SJCRH30 (cell line): ENCODE measurements around the gene IL22RA1. TPM values are rescaled to one million over a fixed set of nuclear protein-coding genes. Genes with fewer than 3 reads are reported as not detected.

Source experiments
- DNase-seq, 2 experiments: peaks; one replicate each; pipeline ENCODE4 v3.0.0-alpha.2; 2015 to 2020
- H3K27ac ChIP-seq: fragments of 250-450 bp; sonication (Bioruptor Pico); 2 replicates; pipeline ENCODE4 v1.5.1; 2020; ENCODE audit warnings: mild to moderate bottlenecking, moderate library complexity
- H3K27me3 ChIP-seq: fragments of 250-450 bp; sonication (Bioruptor Pico); 2 replicates; pipeline ENCODE4 v1.5.1; 2020; ENCODE audit warnings: mild to moderate bottlenecking, moderate library complexity
- H3K36me3 ChIP-seq: fragments of 250-450 bp; sonication (Bioruptor Pico); 2 replicates; pipeline ENCODE4 v1.5.1; 2020; ENCODE audit warnings: mild to moderate bottlenecking, moderate library complexity
- H3K4me1 ChIP-seq: fragments of 250-450 bp; sonication (Bioruptor Pico); 2 replicates; pipeline ENCODE4 v1.5.1; 2020; ENCODE audit warnings: mild to moderate bottlenecking, moderate library complexity
- H3K4me3 ChIP-seq: fragments of 250-450 bp; sonication (Bioruptor Pico); 2 replicates; pipeline ENCODE4 v1.5.1; 2020; ENCODE audit warnings: mild to moderate bottlenecking, moderate library complexity
- H3K9me3 ChIP-seq: fragments of 250-450 bp; sonication (Bioruptor Pico); replicated peaks from 2 replicates; pipeline ENCODE4 v1.5.1; 2020; ENCODE audit warnings: mild to moderate bottlenecking, moderate library complexity
- total RNA-seq: library from RNA; depleted of rRNA; stranded (reverse); fragments of >200 nt; shearing (Covaris generic); gene quantifications from 2 replicates; pipeline ENCODE4 v1.2.3, GENCODE V29; 2014

The IL22RA1 gene
- total RNA-seq, 1 experiment from 2014 or later: not detected

DNA sequence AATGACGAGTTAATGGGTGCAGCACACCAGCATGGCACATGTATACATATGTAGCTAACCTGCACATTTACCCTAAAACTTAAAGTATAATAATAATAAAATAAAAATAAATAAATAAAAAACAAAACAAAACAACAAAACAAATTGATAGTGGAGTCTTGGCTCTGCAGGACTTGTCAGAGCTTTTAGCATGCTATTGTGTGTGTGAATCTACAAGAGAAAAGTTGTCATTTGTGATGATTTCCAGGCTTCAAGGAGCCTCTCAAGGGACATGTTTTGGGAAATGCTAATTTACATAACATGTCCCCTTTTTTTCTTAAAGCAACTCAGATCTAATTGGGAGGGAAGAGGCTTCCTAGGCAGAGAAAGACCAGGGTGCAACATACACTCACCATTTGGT lies 9.1 kb downstream of the IL22RA1 start:
- no peaks in the 10 kb centered on the region for H3K36me3 ChIP-seq
- H3K4me3 ChIP-seq: no peak overlapping the region
- no peak for DNase-seq
- 0 out of 2 replicates have a peak, but pooled peaks cover 3% of the 10 kb centered on the region for H3K9me3 ChIP-seq
- H3K27me3 ChIP-seq: no peaks in the 10 kb centered on the region
- H3K27ac ChIP-seq: no peak overlapping the region
- H3K4me1 ChIP-seq: no peaks in the 10 kb centered on the region

DNA sequence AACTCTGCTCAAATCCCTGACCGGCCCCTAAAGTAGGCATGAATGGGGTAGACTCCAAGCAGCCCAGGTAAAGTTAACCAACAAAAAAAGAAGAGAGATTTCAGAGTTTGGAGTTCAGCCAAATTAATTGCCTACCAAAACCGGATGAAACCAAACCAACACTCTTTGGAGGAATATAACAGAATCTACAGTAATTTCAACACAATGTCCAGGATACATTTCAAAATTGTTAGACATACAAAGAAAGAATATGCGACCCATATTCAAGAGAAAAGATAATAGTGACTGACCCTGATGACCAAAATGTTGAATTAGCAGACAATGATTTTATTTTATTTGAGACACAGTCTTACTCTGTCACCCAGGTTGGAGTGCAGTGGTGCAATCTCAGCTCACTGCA lies 12.6 kb downstream of the IL22RA1 start:
- Histone ChIP-seq H3K27me3 (no peaks in the 10 kb centered on the region; the same call in 1 of the 2 replicates), H3K4me3 (no peak overlapping the region), H3K9me3 (0 out of 2 replicates have a peak, but pooled peaks cover 3% of the 10 kb centered on the region), H3K36me3 (no peaks in the 10 kb centered on the region), H3K27ac (no peak overlapping the region), H3K4me1 (no peaks in the 10 kb centered on the region)
- no peak for DNase-seq

DNA sequence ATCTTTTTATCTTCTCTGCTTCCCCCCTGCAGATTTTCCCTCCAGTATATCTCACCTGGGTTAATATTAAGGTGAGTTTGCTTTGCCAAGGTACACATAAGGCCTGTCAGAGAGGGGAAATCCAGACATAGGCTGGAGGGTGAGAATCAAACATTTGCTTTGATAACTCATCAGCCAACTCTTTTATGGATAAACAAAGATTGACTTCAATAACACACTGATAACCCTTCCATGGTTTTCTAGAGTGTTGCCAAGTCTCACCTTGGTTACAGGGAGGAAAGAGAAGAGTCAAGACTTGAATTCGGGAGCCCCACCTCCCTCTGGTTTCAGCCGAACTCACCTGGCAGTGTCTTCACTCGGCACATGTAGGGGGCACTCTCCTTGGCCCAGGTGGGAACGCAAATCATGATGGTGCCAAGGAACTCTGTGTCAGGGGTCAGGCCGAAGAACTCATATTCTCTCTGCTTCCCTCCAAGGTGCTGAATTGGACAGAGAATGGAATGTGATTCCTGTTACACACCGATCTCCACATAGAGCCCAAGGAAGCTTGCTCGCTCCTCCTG lies 15.1 kb downstream of the IL22RA1 start:
- no peaks in the 10 kb centered on the region for H3K36me3 ChIP-seq
- H3K9me3 ChIP-seq: 0 out of 2 replicates have a peak, but pooled peaks cover 3% of the 10 kb centered on the region
- no peak overlapping the region for H3K4me3 ChIP-seq
- DNase-seq: no peak
- H3K27me3 ChIP-seq: peaks cover 4% of the 10 kb centered on the region
- H3K4me1 ChIP-seq: no peaks in the 10 kb centered on the region
- no peak overlapping the region for H3K27ac ChIP-seq

DNA sequence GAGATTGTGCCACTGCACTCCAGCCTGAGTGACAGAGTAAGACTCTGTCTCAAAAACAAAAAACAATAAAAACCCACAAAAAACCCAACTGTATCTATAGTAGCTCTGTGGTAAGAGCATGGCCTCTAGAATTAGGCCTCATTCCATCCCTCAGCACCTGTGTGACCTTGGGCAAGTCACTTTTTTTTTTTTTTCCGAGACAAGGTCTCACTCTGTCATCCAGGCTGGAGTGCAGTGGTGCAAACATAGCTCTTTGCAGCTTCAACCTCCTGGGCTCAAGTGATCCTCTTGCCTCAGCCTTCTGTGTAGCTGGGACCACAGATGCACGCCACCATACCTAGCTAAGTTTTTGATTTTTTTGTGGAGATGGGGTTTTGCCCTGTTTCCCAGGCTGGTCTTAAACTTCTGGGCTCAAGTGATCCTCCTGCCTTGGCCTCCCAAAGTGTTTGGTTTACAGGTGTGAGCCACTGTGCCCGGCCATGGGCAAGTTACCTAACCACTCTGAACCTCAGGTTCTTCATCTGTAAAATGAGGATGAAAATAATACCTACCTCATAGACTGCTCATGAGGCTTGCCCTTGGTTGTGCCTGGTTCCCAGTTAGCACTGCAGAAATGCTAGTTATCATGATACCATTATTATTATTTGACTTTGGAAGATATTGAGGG lies 15.7 kb downstream of the IL22RA1 start:
- H3K4me3 ChIP-seq: no peak overlapping the region
- H3K4me1 ChIP-seq: no peaks in the 10 kb centered on the region
- H3K27ac ChIP-seq: no peak overlapping the region
- H3K36me3 ChIP-seq: no peaks in the 10 kb centered on the region
- DNase-seq: no peak
- H3K27me3 ChIP-seq: peaks cover 6% of the 10 kb centered on the region
- H3K9me3 ChIP-seq: 0 out of 2 replicates have a peak, but pooled peaks cover 3% of the 10 kb centered on the region

DNA sequence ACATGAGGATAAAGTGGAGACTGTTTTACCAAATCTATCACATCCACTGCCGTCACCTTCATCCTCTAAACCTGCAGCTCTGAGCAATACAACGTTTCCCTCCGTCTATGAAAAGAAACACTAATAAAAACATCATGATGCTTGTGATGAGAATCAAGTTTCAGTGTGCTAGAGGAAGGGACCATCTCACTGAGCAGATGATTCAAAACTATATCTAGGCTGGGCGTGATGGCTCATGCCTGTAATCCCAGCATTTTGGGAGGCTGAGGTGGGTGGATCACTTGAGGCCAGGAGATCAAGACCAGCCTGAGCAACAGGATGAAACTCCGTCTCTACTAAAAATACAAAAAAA lies 16.3 kb downstream of the IL22RA1 start:
- H3K27ac ChIP-seq: no peak overlapping the region
- H3K4me1 ChIP-seq: no peaks in the 10 kb centered on the region
- H3K4me3 ChIP-seq: no peak overlapping the region
- DNase-seq: no peak
- 0 out of 2 replicates have a peak, but pooled peaks cover 3% of the 10 kb centered on the region for H3K9me3 ChIP-seq
- peaks cover 9% of the 10 kb centered on the region for H3K27me3 ChIP-seq
- no peaks in the 10 kb centered on the region for H3K36me3 ChIP-seq

DNA sequence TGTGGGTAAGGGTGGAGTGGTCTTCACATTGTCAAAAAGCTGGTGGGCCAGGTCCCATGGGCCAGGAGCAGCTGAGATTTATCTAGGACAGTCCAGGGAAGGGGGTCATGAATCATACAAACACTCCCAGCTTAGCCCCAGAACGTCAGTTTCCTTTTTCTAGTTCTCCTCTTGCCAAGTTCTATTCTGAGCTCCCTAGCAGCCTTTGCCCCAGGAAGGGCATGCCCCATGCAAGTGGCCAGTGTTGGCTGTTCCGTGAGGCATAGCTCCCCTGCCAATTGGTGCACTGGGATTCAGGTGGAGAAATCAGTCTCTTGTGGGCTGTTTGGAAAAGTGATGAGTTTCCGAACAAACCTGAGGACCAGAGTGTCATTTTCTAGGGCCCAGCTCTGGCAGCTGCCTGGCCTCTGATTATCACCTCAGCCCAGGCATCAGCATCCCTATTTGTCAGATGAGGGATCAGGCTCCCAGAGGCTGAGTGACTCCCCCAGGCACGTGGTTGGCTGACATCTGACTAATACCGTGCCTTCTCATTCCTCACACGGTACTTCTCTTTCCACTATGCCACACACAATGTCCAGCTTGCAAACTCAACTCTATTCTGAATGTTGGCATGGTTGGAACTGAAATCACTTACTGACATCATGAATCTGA lies 16.8 kb downstream of the IL22RA1 start:
- Histone ChIP-seq H3K36me3 (no peaks in the 10 kb centered on the region), H3K4me3 (no peak overlapping the region)
- DNase-seq: no peak

DNA sequence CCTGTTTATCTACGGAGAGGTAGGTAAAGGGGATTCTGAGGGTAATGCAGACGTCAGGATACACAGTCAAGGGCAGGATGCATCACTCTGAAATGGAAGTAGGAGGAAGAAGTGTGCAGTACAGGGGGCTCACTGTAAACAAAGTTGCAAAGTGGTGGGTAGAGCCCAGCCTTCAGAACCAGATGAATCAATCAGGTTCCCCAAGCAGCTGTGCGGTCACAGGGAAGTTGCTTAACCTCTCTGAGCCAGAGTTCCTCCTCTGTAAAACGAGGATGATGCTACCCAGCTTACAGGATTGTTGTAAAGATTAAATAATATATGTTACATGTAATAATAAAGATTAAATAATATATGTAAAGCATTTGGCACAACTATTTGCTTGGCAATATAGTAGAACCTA lies 17.5 kb downstream of the IL22RA1 start:
- no peaks in the 10 kb centered on the region for H3K36me3 ChIP-seq
- 0 out of 2 replicates have a peak, but pooled peaks cover 3% of the 10 kb centered on the region for H3K9me3 ChIP-seq
- no peak for DNase-seq
- no peak overlapping the region for H3K4me3 ChIP-seq
- peaks cover 21% of the 10 kb centered on the region for H3K27me3 ChIP-seq
- no peaks in the 10 kb centered on the region for H3K4me1 ChIP-seq
- H3K27ac ChIP-seq: no peak overlapping the region

More for the DNA sequence above, 16.8 kb downstream of the IL22RA1 start:
- Histone ChIP-seq H3K4me1 (no peaks in the 10 kb centered on the region), H3K9me3 (0 out of 2 replicates have a peak, but pooled peaks cover 3% of the 10 kb centered on the region), H3K27me3 (peaks cover 14% of the 10 kb centered on the region), H3K27ac (no peak overlapping the region)

DNA sequence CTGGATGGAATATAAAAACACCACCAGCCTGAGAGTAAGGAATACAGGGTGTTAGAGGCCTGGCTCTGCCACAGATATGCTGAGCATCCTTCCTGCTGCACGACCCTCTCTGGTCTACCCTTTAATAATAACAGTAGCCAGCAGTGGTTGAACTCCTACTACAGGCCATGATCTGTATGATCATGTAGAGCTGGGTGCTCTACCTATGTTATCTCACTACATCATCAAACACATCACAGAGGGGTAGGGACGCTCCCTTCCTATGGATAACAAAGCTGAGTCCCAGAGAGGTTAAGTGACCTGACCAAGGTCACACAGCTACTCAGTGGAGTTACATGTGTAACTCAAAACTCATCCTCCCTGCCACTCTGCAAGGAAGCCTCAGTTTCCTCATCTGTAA lies 18.0 kb downstream of the IL22RA1 start:
- DNase-seq: no peak
- Histone ChIP-seq H3K4me3 (no peak overlapping the region), H3K4me1 (no peaks in the 10 kb centered on the region)

DNA sequence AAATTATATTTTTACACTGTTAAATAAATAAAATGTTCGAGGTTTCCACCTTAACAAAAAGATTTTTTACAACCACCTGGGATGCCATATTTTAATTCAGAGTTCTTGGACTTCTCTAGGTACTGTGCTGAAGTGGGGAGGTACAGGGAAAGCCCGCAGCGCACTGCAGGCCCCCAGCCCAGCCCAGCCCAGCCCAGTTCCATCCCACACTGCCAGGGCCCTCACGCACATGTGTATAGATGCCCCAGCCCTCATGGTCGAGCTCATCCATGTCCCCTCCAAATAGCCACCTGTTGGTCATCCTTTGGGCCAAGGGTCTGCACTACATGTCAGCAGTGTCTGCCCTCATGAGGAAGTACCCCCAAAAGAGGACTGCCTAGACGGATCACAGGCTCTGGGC lies 19.3 kb downstream of the IL22RA1 start:
- no peaks in the 10 kb centered on the region for H3K36me3 ChIP-seq

More for the DNA sequence above, 18.0 kb downstream of the IL22RA1 start:
- Histone ChIP-seq H3K36me3 (no peaks in the 10 kb centered on the region), H3K27me3 (peaks cover 25% of the 10 kb centered on the region), H3K27ac (no peak overlapping the region), H3K9me3 (0 out of 2 replicates have a peak, but pooled peaks cover 2% of the 10 kb centered on the region)

DNA sequence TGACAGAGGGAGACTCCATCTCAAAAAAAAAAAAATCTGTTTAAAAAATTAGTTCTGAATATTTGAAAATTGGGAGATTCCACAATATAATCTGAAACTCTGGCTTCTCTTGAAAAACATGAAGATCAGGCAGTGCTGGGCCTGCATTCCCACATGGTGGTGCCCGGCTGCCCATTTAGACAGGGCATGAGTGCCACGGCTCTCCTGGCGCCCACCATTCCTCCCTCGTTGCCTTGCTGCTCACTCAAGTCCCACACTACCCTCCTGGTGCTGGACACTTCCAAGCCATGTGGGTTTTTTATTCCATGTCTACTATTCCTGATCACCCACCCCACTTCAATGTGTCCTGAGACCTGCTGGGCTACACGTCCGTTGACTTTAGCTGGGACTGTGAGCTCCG lies 20.2 kb downstream of the IL22RA1 start:
- H3K27me3 ChIP-seq: peaks cover 28% of the 10 kb centered on the region
- H3K27ac ChIP-seq: no peak overlapping the region
- H3K4me3 ChIP-seq: no peak overlapping the region
- H3K36me3 ChIP-seq: no peaks in the 10 kb centered on the region
- no peaks in the 10 kb centered on the region for H3K4me1 ChIP-seq
- DNase-seq: no peak
- no peaks in the 10 kb centered on the region for H3K9me3 ChIP-seq

More for the DNA sequence above, 19.3 kb downstream of the IL22RA1 start:
- Histone ChIP-seq H3K27me3 (peaks cover 28% of the 10 kb centered on the region), H3K9me3 (no peaks in the 10 kb centered on the region), H3K4me3 (no peak overlapping the region), H3K4me1 (no peaks in the 10 kb centered on the region), H3K27ac (no peak overlapping the region)
- no peak for DNase-seq

DNA sequence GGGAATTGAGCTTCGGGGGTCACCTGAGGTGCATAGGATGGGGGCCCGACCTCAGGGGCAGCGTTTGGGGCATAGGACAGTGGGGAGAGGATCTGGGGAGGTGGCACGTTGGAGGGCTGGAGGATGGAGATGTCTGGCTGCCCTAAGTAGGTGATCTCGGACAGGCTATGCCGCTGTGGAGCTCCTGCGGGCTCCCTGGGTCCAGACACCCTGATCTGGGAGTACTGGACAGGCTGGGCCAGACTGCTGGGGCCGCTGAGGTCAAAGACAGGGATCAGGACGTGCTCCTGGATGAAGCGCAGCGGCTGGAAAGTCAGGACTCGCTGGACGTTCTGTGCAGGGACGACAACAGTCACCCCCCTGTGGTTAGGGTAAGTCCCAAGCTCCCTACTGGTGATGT lies 21.5 kb downstream of the IL22RA1 start:
- Histone ChIP-seq H3K27me3 (peaks cover 31% of the 10 kb centered on the region), H3K4me3 (no peak overlapping the region), H3K36me3 (no peaks in the 10 kb centered on the region), H3K9me3 (no peaks in the 10 kb centered on the region), H3K4me1 (no peaks in the 10 kb centered on the region), H3K27ac (no peak overlapping the region)
- no peak for DNase-seq

DNA sequence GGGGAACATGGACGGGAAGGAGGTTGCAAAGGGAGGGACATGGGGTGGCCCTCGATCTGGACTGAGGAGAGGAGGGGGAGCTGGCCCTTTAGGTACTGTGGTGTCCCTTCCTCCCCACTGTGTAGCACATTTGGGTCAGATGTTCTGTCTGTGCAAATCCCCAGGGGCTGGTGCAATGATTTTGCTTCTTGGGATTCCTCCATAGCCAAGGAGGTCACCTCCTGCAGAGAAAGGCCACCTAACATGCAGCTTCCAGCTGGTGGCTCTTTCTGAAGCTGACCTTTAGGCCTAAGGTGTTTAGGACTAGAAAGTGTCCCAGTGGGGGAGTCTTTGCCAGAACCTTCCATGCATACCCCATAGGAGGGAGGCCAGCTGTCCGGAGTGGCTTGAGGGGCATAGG lies 22.0 kb downstream of the IL22RA1 start:
- DNase-seq: no peak
- no peak overlapping the region for H3K27ac ChIP-seq
- H3K9me3 ChIP-seq: no peaks in the 10 kb centered on the region
- no peak overlapping the region for H3K4me3 ChIP-seq
- peaks cover 34% of the 10 kb centered on the region for H3K27me3 ChIP-seq
- H3K36me3 ChIP-seq: no peaks in the 10 kb centered on the region
- H3K4me1 ChIP-seq: no peaks in the 10 kb centered on the region

DNA sequence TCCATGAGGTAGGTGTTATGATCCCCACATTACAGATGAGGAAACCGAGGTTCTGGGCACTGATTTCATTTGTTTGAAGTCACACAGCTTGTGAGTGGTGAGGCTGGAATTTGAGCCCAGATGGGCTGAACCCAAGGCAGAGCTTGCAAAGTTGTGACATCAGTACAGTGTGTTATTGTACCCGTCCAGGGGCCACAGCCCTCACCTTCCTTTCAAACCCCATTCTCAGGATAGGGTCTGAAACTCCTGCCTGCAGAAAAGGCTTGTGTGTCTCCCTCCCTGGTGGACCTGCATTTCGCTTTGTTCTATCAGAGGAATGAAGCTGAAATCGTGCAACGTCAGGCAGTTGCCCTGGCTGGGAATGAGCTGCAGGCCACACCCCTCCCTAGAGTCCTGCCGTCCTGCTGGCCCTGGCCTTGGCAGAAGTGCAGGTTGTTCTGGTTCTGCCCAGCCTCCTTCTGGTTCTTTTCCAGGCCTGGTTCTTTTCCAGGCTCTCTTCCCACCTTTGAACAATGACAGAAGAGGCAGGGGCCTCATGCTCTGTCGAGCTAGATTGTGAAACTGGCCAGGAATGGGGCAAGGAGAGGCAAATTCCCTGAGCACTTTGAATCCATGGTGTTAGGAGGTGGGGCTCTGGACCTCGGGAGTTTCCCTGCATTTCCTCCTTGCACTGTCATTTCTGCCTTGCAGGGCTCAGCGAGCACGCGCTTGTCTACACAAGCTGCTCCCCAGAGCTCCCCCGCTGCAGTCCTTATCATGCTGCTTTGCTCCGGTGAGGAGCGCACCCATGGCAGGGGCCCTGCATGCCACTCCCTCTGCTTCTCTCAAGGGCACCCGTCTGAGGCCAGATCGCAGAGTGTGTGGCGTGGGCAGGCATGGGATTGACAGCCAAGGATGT lies 22.8 kb downstream of the IL22RA1 start:
- Histone ChIP-seq H3K36me3 (no peaks in the 10 kb centered on the region), H3K4me1 (no peaks in the 10 kb centered on the region), H3K27ac (no peak overlapping the region), H3K4me3 (no peak overlapping the region), H3K9me3 (no peaks in the 10 kb centered on the region), H3K27me3 (peaks cover 39% of the 10 kb centered on the region)
- no peak for DNase-seq

DNA sequence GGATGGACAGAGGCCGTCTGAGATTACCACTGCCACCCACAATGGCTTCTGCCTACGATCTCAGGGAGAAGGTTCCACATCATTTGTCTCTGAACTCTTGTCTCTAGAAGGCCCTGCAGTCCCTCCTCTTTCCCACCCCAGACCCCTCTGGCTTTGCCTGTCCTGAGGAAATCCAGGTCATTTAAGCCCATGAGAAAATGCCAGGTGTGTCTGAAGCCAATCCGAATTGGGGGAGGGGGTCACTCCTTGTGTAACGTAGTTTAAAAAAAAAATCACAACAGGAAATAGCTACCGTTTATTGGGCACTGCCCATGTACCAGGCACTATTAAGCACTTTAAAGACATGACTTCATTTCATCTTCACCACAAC lies 23.5 kb downstream of the IL22RA1 start:
- no peaks in the 10 kb centered on the region for H3K4me1 ChIP-seq
- H3K4me3 ChIP-seq: no peak overlapping the region
- no peak for DNase-seq
- no peaks in the 10 kb centered on the region for H3K36me3 ChIP-seq
- no peaks in the 10 kb centered on the region for H3K9me3 ChIP-seq
- H3K27ac ChIP-seq: no peak overlapping the region
- H3K27me3 ChIP-seq: peaks cover 39% of the 10 kb centered on the region
